NCI-H446 treated with DMSO at 0.1 percent for 48 hours (cell line): ENCODE results near the gene MRPL11.
"Not testable (repeated sequence)": the region's sequence is repeated elsewhere in the genome, so short reads cannot be mapped to it uniquely, and the experiment has no call there.

Experiments used
- DNase-seq: peaks from one replicate; lab custom pipeline; 2025; lab: John Stamatoyannopoulos, UW

Gene MRPL11

DNA sequence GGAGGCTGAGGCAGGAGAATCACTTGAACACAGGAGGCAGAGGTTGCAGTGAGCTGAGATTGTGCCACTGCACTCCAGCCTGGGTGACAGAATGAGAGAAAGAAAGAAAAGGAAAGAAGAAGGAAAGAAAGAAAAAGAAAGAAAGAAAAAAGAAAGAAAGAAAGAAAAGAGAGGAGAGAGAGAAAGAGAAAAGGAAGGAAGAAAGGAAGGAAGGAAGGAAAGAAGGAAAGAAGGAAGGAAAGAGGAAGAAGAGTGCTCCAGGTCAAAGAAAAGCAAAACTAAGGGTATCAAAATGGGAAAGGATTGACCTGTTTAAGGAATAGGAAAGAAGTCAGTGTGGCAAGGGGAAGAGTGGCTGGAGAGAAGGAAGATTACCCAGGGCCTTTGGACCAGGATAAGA, 7.4 kb downstream of the MRPL11 start:
- not testable (repeated sequence) for DNase-seq

- DNase-seq, result peak; percentile 47
Measured at GRCh38 chr11:66429983-66430602, 8.6 kb downstream of the MRPL11 start.

DNA sequence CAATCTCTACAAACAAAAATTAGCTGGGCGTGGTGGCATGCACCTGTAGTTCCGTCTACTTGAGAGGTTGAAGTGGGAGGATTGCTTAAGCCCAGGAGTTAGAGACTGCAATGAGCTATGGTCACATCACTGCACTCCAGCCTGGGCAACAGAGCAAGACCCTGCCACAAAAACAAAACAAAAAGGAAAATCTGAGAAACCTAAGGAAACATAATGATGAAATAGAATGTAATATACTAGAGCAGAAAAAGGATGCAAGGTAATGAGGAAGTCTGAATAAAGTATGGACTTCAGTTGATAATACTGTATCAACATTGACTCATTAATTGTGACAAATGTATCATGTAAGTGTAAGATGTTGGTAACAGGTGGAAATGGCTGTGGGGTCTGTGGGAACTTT, 9.7 kb downstream of the MRPL11 start:
- DNase-seq, result no peak

GRCh38 chr11:66426314-66426713, 12.3 kb downstream of the MRPL11 start:
- DNase-seq, result no peak

DNA sequence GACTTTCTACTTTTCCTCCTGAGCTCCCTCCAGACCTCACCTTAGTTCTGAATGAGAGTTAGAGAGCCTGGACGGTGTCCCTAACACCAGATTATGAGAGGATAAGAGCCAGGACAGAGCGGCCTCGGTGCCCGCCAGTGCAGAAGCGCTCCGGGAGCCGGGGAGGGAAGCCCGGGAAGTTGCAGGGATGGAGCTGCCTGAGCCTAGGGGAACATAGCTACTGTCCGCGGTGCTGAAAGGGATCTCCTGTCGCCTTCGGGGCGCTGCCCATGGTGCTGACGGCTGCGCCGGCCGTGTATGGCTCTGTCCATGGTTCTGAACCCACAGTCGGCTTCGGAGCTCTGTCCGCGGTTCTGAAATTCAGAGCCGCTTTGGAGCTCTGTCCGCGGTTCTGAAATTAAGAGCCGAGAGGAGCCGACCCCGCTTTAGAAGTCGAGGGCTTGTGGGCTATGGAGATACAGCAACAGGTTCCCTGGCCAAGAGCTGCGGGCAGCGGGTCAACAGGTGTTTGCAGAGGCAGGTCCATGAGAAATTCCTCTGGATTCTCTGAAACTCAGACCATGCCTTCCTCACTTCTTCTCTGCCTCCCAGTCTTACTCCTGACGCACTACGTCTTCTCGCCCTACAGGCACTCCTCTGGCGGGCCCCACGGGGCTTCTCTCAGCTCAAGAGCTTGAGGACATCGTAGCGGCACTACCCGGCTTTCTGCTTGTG, 17.0 kb downstream of the MRPL11 start:
- no peak for DNase-seq

DNA sequence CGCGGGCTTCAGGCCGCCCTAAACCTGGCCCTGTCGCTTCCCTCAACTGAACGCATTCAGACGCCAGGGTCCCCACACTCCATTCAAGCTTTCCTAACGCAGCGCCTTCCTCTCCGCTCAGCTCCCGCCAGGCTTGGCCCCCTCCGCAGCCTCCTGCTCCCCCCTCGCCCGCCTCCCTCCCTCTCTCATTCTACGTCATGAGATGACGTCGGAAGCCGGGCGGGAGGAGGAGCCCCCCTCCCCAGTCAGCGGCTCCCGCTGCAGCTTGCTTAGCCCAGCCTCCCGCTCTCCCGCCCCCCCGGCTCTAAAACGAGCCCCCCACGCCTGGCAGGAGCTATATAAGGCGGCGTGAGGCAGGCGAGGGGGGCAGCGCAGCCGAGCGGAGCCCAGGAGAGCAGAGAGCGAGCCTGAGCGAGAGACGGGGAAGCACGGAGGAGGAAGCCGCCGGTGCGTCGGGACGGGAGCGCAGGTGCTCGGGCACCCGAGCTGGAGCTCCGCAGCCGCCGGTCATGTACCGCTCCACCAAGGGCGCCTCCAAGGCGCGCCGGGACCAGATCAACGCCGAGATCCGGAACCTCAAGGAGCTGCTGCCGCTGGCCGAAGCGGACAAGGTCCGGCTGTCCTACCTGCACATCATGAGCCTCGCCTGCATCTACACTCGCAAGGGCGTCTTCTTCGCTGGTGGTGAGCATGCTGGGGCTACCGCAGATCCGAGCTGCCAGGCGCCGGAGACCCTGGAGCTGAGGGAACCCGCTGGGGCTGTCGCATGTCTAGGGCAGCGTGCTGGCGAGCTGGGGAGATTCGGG, 17.8 kb downstream of the MRPL11 start, which contains the start of gene NPAS4:
TSS of gene NPAS4 (plus strand) at position 365 of the 806 bp plus-strand sequence. CDS start at position 510, 145 bp downstream.
- DNase-seq, result no peak

- DNase-seq, result no peak
Measured at GRCh38 chr11:66419825-66420224, 18.8 kb downstream of the MRPL11 start.

GRCh38 chr11:66418986-66419308, 19.7 kb downstream of the MRPL11 start:
- no peak for DNase-seq

DNA sequence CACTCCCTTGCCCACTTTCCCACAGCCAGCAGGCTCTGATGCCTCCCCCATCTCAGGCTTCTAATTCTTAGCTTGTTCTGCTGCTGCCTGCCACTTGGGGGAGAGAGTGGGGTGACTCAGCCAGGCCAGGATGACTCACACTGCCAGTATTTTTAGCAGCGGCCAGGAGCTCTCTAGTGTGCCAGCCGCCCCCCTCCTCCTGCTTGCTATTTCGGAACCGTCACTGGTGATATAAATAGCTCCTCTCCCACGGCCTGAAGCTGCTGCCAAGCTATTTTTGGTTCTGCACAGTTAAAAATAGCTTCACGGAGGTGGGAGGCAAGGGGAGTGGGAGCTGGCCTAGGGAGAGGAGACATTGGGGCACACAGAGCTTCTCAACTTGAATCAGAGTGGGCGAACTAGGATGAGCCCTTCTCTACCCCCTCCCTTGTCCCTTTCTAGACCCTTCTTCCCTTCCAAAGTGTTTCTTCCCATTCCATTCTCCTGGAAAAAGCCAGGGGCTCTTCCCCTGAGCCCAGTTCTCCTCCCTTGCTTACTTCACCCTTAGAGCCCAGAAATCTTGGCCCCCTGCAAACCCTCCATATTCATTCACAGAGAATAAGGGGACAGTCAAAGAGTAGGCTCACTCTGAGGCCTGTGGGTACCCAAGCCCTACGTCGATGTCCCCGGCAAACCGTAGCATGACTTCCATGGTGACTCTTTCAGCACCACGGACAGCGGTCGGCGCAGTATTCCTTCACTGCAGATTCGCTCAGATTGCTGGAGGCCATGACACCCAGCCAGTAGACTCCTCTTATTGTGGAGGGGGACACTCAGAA, 20.3 kb downstream of the MRPL11 start:
- peak; percentile 95 for DNase-seq

DNA sequence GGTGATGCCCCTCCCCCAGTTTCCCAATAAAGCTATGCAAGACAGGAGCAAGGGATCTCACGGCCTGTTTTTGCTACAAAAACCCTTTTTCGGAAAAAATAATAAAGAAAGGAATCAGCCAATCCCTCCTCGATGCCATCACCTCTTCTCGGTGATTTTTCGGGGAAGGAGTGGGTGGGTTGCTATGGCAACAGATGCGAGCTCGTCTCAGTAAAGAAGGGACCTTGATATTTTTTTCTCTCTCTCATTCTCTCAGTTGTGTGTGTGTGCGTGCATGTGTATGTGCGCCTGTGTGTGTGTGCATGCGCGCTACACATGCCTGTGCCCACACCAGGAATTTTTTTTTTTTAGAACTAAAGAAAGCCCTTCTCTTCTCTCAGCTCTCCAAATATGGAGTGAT, 21.6 kb downstream of the MRPL11 start:
- DNase-seq, result no peak

DNA sequence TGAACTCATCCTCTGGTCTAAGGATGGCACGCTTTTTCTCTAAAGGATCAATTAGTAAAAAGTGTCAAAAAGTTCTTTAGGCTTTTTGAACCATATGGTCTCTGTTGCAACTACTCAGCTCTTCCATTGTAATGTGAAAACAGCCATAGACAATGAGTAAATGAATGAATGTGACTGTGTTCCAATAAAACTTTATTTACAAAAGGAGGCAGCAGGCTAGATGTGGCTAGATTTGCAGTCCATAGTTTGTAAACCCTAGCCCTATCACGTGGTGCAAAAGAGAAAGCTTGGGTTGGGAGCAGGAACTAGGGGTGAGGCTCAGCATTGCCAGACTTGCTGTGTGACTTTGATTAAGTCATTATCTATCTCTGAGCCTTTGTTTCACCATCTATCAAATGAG, 23.2 kb downstream of the MRPL11 start:
- no peak for DNase-seq

DNA sequence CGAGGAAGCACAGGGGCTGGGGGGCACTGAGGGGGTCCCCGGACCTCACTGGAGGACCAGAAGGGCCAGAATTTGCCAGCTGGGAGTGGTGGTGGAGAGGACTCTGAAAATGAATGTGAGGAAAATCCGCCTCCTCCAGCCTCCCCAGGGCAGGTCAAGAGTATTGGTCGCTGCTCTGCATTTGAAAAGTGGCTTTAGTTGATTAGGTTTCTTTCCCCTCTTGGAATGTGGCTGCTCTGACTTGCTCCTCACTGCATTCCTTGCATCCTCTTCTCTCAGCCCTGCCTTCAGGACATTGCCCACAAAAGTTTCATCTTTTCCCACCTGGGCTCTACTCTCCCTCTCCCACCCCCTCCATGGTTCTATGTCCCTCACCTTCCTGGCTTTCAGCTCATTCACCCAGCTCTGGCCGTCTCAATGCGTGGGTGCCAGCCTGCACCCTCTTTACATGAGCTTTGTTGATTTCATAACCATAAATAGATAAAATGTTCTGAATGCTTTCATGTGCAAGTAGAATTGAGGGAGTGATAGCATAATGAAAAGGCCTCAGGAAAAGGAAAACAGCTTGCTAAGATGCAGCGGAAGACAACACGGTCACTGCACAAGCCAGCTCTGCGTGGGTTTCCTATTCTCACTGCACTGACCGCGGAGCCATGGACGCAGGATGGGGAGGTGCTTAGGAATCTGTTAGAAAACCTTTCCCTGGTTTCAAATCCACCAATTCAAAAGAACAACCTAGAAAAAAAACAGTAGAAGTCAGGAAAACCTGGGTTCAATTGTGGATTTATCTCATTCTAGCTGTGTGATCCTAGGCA, 24.3 kb downstream of the MRPL11 start:
- DNase-seq, result no peak

- DNase-seq, result no peak
Measured at GRCh38 chr11:66413167-66413566, 25.5 kb downstream of the MRPL11 start.

GRCh38 chr11:66412110-66412509, 26.5 kb downstream of the MRPL11 start:
- DNase-seq, result no peak

DNA sequence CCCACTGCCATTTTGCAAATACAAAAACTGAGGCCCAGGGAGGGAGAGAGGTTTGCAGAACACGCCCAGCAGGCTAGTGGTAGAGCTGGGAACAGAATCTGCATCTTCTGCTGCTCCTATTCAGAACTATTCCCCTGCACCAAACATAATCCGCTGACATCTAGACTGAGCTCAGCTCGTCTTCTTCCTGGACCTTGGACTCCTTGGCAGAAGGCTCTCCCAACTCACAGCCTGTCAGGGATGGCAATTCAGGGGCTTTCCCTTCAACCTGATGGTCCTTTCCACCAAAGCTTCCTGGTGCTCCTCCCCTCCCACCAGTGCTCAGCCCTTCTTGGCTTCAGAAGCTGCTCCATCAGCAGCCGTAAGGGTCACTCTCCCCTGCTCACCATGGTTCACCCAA, 27.3 kb downstream of the MRPL11 start:
- DNase-seq, result no peak

DNA sequence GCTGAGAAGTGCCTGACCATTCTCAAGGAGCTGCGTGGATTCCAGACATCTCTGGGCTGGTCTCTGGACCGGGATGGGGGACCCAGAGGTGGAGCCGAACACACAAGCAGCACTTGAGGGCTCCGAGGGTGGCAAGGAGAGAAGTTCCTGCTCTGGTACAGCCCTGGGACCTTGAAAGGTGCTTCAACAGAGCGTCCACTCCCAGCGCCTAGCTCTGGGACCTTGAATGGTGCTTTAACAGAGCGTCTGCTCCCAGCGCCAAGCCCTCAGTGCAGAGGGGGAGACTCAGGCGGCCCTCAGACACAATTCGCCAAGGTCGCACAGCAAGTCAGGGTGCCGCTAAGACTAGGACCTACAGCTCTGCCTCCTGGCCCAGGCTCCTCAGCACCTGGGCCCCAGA, 28.5 kb downstream of the MRPL11 start:
- no peak for DNase-seq

- no peak for DNase-seq
Measured at GRCh38 chr11:66409226-66409625, 29.4 kb downstream of the MRPL11 start.

- DNase-seq, result peak; percentile 94
Measured at GRCh38 chr11:66408488-66409214, 30.0 kb downstream of the MRPL11 start.

DNA sequence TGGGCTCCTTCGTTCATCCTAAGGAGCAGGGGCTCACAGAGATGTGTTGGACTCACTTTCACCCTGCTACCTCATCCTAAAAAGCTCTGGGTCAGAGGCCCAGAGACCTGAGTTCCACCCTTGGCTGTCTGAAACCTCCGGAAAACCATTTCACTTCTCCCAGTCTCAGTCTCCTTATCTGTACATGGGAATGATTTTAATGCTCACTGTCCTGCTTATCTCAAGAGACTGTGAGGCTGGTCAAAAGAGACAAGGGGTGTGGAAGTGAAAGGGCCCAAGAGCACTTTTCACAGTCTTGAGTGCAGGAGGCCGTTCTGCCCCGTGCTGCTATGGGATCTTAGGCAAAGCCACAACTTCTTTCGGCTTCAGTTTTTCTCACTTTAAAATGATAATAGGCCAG, 31.0 kb downstream of the MRPL11 start:
- DNase-seq, result no peak

GRCh38 chr11:66393954-66394353, 44.7 kb downstream of the MRPL11 start:
- DNase-seq, result no peak

- DNase-seq, result no peak
Measured at GRCh38 chr11:66391322-66391721, 47.3 kb downstream of the MRPL11 start.
